ENCODE measurements around the gene CACNB4. TPM values are rescaled to one million over a fixed set of nuclear protein-coding genes. Genes with fewer than 3 reads are reported as not detected.
"Not testable (repeated sequence)": the region's sequence is repeated elsewhere in the genome, so short reads cannot be mapped to it uniquely, and the experiment has no call there.

CACNB4 gene
- total RNA-seq, 1 donor: 4.3 TPM

- Histone ChIP-seq H3K36me3 (ENCODE audit: insufficient read depth, low read length) (peaks cover 4% of the 10 kb centered on the region), H4K20me1 (ENCODE audit: insufficient read depth, low read length) (no peaks in the 10 kb centered on the region), H3K9me3 (ENCODE audit: low read depth, low read length) (no peaks in the 10 kb centered on the region), H3K27me3 (ENCODE audit: insufficient read depth, low read length) (no peaks in the 10 kb centered on the region), H2AFZ (ENCODE audit: low read length) (no peak overlapping the region), H3K27ac (ENCODE audit: low read depth, low read length) (no peak overlapping the region), H3K79me2 (ENCODE audit: insufficient read depth, low read length) (no peaks in the 10 kb centered on the region), H3K4me2 (ENCODE audit: insufficient read depth, low read length) (no peak overlapping the region), H3K4me1 (ENCODE audit: insufficient read depth, low read length) (peaks cover 4% of the 10 kb centered on the region), H3K4me3 (ENCODE audit: insufficient read depth, low read length) (no peak overlapping the region)
- DNase-seq (ENCODE audit: insufficient read length, low spot score, missing footprints): peak; percentile 77
- no peak for TF ChIP-seq CTCF (IDR thresholded peaks at IDR 0.05; ENCODE audit: extremely low read depth, low read depth, low read length)
Observed at GRCh38 chr2:151795646-151796240, 303.1 kb downstream of the CACNB4 start.

- not testable (repeated sequence) for DNase-seq (ENCODE audit: insufficient read length, low spot score, missing footprints); H3K79me2 ChIP-seq (ENCODE audit: insufficient read depth, low read length); H3K27ac ChIP-seq (ENCODE audit: low read depth, low read length); H3K9me3 ChIP-seq (ENCODE audit: low read depth, low read length); H2AFZ ChIP-seq (ENCODE audit: low read length); H3K4me2 ChIP-seq (ENCODE audit: insufficient read depth, low read length); H3K27me3 ChIP-seq (ENCODE audit: insufficient read depth, low read length); H4K20me1 ChIP-seq (ENCODE audit: insufficient read depth, low read length); H3K36me3 ChIP-seq (ENCODE audit: insufficient read depth, low read length); H3K4me3 ChIP-seq (ENCODE audit: insufficient read depth, low read length); H3K4me1 ChIP-seq (ENCODE audit: insufficient read depth, low read length)
Observed at GRCh38 chr2:151794422-151794821, 304.4 kb downstream of the CACNB4 start.

DNA sequence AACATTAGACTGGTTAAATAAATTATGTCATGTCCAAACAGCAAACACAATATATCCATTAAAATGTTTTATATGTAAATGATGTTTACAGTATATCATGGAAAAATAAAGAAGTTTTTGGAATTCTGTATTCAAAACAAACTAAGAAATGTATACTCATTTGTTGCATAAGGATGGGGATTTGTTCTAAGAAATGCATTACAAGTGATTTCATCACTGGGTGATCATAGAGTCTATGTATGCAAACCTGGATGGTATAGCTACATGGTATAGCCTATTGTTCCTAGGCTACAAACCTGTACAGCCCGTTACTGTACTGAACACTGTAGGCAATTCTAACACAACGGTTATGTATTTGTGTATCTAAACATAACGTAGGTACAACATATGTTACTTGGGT is 305.7 kb downstream of the CACNB4 start:
- Histone ChIP-seq H3K4me2 (ENCODE audit: insufficient read depth, low read length) (no peak overlapping the region), H4K20me1 (ENCODE audit: insufficient read depth, low read length) (no peaks in the 10 kb centered on the region)
- DNase-seq (ENCODE audit: insufficient read length, low spot score, missing footprints): no peak

DNA sequence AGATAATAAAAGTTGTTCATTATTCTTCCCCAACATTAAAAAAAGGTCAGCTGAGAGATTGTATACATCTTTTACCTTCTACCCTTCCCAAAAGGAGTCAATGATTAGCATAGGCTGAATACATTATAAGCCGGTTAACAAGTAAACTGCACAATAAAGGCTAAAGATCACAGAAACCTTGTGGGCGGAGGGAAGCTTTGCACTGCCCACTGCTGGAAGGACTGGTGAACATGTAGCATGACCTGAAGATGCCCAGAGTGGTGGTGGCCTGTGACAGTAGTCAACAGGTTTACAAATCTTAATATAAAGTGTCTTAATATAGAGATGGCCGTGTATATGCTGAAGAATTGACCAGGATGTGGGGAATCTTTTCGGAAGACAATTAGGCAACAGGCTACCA is 306.3 kb downstream of the CACNB4 start:
- Histone ChIP-seq H3K36me3 (ENCODE audit: insufficient read depth, low read length) (peaks cover 4% of the 10 kb centered on the region), H3K4me1 (ENCODE audit: insufficient read depth, low read length) (peaks cover 4% of the 10 kb centered on the region), H3K4me2 (ENCODE audit: insufficient read depth, low read length) (no peak overlapping the region), H3K27ac (ENCODE audit: low read depth, low read length) (no peak overlapping the region), H3K79me2 (ENCODE audit: insufficient read depth, low read length) (no peaks in the 10 kb centered on the region), H3K4me3 (ENCODE audit: insufficient read depth, low read length) (no peak overlapping the region), H4K20me1 (ENCODE audit: insufficient read depth, low read length) (no peaks in the 10 kb centered on the region), H2AFZ (ENCODE audit: low read length) (no peak overlapping the region), H3K27me3 (ENCODE audit: insufficient read depth, low read length) (no peaks in the 10 kb centered on the region), H3K9me3 (ENCODE audit: low read depth, low read length) (no peaks in the 10 kb centered on the region)
- no peak for TF ChIP-seq CTCF (IDR thresholded peaks at IDR 0.05; ENCODE audit: extremely low read depth, low read depth, low read length)
- DNase-seq (ENCODE audit: insufficient read length, low spot score, missing footprints): no peak

More for the DNA sequence above, 305.7 kb downstream of the CACNB4 start:
- Histone ChIP-seq H3K27me3 (ENCODE audit: insufficient read depth, low read length) (no peaks in the 10 kb centered on the region), H3K4me3 (ENCODE audit: insufficient read depth, low read length) (no peak overlapping the region), H3K79me2 (ENCODE audit: insufficient read depth, low read length) (no peaks in the 10 kb centered on the region), H3K36me3 (ENCODE audit: insufficient read depth, low read length) (peaks cover 4% of the 10 kb centered on the region), H3K27ac (ENCODE audit: low read depth, low read length) (no peak overlapping the region), H2AFZ (ENCODE audit: low read length) (no peak overlapping the region), H3K9me3 (ENCODE audit: low read depth, low read length) (no peaks in the 10 kb centered on the region), H3K4me1 (ENCODE audit: insufficient read depth, low read length) (peaks cover 4% of the 10 kb centered on the region)
- no peak for TF ChIP-seq CTCF (IDR thresholded peaks at IDR 0.05; ENCODE audit: extremely low read depth, low read depth, low read length)
